DMS79 treated with DMSO at 0.1 percent for 48 hours (cell line): ENCODE measurements around the gene VPS13D.

Experiments used
- DNase-seq: peaks from one replicate; lab custom pipeline; 2025; lab: John Stamatoyannopoulos, UW

Gene VPS13D

GRCh38 chr1:12554521-12555305 lies 324.9 kb downstream of the VPS13D start:
- no peak for DNase-seq

DNA sequence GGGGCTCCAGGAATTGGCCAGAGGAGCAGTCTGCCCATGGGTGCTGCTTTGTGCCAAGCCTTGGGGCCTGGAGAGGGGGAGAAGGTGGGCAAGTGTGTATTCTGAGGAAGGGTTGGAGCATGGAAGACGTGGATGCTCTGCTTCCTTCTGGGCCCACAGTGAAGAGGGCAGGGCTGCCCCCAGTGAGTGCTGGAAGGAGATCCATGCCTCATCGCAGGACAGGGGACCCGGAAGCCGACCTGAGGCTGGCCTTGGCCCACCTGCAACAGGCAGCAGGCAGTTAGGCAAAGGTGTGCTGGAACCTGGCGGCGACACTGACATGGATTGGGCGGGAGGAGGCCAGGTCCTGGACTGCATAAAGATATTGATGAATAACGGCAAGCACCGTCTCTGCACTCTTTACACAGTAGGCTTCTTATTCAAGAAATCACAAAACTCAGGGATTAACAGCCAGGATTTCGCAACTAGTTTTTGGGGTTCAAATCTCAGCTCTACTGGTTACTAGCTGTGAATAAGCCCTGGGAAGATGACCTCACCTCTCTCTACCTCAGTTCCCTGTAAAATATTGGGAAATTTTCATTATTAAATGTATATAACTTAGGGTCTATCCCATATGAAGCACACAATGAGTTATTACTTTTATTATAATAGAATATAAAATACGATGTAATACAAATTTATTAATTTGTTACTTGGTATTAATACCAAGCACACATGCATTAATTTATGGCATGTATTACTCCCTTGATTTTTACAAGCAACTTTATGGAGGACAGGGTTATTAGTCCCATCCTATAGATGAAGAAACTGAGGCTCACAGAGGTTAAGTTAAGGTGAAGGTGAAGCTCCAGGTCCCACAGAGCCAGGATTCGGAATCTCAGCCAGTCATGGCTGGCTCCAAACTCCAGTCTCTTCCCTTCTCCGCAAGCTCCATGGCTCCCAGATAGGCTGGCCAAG lies 325.9 kb downstream of the VPS13D start:
- no peak for DNase-seq

- DNase-seq: no peak
These were observed 326.6 kb downstream of the VPS13D start for GRCh38 chr1:12556368-12556930.

- no peak for DNase-seq
These were observed 327.4 kb downstream of the VPS13D start for GRCh38 chr1:12556957-12557935.

DNA sequence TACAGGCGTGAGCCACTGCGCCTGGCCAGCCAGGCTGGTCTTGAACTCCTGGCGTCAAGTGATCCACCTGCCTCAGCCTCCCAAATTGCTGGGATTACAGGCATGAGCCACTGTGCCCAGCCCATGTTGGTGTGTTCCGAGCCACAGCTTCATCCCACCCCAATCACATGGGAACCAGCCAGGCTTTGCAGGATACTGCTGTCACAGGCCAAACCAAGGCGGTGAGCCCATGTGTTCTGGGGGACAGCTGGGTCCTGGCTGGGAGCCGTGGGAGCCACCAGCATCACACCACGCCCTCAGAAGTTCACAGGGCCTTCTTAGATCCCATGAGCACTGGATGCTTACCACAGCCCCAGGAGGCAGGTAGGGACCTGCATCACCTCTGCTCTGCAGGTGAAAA lies 331.3 kb downstream of the VPS13D start:
- DNase-seq: no peak
